Midbrain (tissue), 1 donor: Measurements from ENCODE around the gene RFNG.
"Not testable (repeated sequence)": the region's sequence is repeated elsewhere in the genome, so short reads cannot be mapped to it uniquely, and the experiment has no call there.

Experiments used
- DNase-seq: peaks from one replicate; lab custom pipeline; 2025; lab: John Stamatoyannopoulos, UW

Gene RFNG

DNA sequence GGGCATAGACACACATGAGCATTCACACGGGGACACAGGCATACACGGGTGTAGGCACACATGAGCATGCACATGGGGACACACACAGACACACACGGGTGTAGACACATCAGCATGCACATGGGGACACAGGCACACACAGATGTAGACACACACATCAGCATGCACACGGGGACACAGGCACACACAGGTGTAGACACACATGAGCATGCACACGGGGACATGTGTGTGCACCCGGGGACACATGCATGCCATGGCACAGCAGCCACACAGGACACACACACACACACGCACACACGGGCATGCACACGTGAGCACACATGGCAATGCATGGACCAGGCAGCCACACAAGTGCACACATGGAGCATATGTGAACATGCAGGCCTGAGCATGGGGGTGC, 9.0 kb downstream of the RFNG start:
- no peak for DNase-seq

DNA sequence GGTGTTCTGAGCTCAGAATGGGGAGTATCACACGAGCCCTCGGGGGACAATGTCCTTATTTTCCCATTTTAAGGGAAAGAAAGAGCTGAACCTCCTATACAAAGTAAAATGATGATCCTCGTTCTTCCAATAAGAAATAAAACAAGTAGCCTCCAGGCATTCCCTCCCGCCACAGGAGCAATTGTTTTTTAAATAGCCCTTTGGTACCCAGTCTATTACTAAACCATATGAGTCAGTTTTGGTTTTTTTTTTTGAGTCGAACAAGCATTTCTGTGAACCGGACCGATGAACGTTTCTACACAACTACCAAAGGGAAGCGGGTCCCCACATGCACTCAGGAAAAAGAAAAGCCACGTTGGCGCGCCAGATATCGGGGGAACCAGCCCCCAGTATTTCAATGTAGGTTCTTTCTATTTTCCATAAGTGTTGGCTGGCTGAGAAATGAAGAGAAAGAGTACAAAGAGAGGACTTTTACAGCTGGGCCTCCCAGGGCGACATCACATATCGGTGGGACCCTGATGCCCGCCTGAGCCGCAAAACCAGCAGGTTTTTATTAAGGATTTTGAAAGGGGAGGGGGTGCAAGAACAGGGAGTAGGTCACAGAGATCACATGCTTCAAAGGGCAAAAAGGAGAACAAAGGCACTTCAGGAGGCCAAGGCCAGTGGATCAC, 10.3 kb downstream of the RFNG start:
- no peak for DNase-seq

DNA sequence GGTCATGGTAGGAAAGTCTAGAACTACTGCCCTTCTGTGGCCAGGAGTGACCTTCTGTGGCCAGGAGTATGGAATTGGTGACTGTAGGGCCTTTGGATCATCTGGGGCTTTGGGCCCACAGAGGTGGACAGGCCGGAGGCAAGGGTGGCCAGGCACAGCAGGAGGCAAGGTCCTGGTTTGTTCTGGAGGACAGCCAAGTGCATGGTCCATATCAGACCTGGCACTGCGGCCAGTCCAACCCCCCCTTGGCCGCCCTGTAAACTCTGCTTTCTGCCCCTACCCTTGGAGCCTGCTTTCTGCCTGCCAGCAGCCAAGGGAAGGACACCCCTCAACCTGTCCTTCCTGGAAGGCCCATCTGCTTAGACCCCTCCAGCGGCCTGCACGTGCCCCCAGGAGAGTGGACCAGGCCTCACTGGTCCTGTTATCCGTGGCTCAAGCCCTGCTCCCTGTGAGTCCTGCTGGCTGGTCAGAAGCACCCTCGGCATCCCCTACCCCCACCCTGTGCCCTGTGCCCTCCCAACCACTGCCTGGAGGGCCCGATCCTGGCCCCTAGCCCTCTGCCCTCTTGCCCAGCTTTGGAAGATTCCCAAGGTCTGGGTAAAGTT, 11.8 kb downstream of the RFNG start:
- no peak for DNase-seq

DNA sequence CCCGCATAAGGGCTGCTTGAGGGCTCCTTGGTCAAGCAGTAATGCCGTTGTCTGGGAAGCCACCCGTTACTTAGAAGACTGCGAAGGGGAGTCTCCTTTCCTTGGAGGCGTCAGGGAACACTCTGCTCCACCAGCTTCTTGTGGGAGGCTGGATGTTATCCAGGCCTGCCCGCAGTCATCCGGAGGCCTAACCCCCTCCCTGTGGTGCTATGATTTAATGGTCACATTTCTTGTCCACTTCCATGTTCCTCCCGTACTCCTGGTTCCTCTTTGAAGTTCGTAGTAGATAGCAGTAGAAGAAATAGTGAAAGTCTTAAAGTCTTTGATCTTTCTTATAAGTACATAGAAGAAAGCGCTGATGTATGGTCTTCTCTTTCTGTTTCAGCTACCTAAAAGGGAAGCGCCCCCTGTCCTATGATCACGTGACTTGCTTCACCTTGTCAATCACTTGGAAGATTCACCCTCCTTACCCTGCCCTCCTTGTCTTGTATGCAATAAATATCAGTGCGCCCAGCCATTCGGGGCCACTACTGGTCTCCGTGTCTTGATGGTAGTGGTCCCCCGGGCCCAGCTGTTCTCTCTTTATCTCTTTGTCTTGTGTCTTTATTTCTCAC, 12.7 kb downstream of the RFNG start:
- not testable (repeated sequence) for DNase-seq

DNA sequence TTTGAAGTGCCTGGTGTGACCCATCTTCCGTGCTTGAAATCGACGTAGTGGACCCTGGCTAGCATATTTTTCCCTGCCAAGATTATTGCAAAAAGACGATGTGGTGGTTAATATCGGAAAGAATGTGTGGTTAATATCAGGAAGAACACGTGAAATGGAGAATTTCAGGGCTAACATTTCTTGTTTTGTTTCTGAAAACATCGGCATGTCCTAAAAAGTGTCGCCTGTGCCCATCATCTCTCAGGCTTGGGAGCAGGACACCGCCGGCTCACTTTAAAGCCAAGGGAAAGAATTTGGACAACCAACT, 13.8 kb downstream of the RFNG start:
- DNase-seq = no peak

DNA sequence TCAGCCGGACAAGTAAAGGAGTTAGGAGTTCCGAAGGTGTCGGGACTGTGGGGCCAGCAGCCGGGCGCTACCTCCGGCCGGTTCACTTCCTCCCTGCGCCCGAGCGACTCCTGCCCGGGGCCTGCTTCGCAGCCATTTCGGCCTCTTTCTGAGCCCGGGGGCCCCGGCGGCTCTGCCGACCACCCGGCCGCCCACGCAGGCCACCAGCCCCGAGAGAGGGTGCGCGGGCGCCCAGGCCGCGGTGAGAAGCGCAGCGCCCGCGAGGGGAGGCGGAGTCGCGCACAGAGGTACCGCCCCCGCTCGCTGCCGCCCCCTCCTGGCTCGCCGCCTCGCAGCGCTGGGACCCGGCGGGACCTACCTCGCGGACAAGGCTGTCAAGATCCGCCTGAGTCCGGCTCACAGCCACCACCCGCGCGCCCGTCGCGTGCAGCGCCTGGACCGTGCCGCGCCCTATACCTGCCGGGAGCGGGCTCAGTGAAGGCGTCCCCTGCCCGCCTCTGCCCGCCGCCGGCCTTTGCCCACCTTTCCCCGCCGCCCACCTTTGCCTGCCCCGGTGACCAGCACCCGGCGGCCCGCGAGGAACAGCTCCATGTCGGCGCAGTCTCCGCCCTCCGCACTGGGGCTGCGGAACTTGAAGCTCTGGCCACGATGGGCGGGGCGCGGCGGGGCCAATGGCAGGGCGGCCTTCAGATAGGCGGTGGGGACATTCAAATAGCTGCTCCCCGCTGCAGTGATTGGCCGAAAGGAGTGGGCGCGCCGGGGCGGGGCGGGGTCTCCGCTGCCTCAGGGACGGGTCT, 14.3 kb downstream of the RFNG start, which contains the start of gene DCXR:
DCXR (minus strand) TSS at position 606 of the 797 bp plus-strand sequence; CDS start at position 591, 15 bp downstream.
- peak; percentile 96 for DNase-seq

DNA sequence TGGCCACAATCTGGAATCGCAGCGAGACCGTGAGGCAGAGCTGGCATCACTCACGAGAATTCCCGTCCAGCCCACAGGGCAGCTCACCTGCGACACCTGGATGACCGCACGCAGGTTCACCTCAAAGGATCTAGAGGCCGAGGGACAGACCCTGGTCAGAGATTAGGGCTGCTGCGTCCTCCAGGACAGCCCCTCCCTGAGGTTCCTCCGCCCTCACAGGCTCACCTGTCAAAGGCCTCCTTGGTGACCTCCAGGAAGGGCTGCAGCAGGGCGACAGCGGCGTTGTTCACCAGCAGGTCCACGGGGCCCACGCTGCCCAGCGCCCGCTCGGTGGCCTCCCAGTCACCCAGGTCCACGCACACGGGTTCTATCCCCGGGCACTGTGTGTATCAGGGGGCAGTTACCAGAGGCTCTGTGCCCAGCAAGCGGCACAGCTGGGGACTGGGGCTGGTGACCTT, 14.9 kb downstream of the RFNG start:
- DNase-seq = no peak

DNA sequence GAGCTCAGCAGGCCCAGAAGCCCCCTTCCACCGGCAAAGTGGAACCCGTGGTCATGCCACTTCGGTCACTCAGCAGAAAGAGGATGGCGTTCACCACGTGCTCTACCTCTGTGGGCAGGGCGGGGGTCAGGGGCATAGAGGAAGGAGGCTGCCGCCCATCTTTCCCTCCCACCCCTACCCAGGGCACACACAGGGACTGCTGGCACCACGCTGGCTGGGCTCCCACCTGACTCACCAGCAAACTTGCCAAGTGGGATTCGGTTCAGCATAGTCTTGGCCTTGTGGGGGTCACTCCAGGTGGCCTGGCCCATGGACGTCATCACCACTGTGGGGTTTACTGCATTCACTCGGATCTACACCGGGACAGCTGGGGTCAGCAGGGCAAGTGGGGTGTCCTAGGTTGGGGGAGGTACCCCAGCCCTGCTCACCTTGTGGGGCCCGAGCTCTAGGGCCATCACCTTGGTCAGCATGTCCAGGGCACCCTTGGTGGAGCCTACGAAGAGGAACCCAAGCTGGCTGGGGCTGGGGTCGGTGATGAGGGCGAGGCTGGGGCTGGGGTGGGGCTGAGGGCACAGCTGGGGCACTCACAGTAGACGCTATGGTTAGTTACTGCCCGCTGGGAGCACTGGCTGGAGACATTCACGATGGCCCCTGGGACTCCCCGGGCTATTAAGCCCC, 15.5 kb downstream of the RFNG start:
- no peak for DNase-seq

DNA sequence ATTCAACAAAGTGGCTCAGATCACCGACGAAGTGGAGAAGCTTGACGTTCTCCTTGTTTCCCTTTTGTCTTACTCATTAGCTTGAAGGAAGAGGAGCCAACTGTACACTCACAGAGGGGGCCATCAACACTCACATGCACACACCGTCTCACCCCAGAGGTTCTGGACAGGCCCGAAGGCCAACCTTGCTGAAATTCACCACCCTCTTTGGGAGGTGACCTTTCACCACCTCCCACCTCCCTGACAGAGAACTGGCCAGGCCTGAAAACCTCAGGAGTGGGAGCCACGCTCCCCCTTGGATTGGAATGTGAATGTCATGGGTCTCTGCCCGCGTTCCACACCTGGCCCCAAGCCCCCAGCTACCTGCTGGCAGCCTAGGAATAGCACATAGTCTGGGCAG, 16.1 kb downstream of the RFNG start:
- no peak for DNase-seq

DNA sequence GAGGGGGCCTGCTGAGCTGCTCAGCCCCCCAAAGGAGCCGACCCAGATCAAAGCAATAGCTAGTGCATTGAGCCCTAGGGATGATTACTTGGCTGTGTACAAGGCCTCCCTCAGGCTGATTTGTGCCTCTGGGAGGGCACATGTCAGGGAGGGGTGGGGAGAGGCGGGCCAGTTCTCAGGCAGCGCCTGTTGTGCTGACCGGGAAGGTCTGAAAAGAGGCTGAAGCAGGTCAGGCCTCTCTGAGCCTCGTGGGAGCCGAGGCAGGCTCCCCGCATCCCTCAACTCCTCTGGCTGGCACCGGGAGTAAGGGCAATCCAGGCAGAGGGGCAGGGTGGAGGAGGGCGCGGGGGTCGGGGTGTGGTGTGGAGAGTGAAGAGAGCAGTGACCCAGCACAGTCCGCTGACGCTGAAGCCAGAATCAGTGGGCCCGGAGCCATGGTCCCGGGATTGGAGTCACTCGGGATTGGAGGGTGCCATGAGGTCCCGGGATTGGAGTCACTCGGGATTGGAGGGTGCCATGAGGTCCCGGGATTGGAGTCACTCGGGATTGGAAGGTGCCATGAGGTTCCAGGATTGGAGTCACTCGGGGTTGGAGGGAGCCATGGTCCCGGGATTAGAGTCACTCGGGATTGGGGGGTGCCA, 17.1 kb downstream of the RFNG start:
- DNase-seq = no peak

DNA sequence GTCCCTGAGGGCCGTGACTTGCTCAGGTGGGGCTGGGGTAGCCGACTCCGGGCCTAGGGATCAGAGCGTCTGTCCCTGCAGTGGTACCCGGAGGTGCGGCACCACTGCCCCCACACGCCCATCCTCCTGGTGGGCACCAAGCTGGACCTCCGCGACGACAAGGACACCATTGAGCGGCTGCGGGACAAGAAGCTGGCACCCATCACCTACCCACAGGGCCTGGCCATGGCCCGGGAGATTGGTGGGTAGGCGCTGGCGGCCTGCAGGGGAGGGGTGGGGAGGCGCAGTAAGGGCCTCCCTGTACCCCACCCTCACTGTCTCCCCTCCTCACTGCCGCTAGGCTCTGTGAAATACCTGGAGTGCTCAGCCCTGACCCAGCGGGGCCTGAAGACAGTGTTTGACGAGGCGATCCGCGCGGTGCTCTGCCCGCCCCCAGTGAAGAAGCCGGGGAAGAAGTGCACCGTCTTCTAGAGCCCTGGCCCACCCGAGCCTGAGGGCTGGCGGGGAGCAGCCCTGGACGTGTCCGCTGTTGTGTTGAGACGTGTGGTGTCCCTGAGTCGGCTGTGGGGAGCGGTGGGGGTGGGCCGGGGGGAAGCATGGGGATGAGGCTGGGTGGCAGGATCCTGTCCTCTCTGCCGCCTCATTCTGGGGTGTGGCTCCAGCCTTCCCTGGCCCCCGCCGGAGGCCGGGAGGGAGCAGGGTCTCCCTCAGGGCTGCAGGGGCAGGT, 18.1 kb downstream of the RFNG start:
- DNase-seq = no peak

DNA sequence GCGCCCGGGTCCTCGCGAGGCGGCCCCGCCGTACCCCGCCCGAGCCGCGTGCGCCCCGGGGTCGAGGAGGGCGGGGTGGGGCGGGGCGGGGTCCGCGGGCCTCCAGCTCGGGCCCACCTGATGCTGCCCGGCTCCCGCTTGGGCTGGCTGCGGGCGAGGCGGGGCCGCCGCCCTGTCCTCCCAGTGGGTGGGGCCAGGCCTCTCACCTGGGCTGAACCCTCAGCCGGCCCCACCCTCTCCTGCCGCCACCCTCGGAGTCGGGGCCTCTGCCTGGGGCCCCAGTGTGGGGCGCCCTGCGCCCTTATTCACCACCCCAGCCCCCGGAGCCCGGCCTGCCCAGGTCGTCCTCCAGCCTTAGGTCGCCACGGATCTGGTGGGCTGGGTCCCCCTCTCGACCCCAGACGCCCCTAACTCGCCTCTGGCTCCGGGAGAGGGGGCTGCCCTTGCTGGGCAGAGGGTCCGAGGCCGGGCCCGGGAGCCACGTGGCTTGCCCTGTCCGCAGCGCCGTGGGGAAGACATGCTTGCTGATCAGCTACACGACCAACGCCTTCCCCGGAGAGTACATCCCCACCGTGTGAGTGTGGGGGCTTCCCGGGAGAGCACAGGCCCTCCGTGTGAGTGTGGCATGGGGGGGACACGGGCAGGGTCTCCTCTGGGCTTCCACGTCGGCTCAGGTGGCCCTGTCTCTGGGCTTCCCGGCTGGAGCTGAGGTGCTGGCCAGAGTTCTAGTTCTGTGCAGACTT, 19.6 kb downstream of the RFNG start:
- no peak for DNase-seq

DNA sequence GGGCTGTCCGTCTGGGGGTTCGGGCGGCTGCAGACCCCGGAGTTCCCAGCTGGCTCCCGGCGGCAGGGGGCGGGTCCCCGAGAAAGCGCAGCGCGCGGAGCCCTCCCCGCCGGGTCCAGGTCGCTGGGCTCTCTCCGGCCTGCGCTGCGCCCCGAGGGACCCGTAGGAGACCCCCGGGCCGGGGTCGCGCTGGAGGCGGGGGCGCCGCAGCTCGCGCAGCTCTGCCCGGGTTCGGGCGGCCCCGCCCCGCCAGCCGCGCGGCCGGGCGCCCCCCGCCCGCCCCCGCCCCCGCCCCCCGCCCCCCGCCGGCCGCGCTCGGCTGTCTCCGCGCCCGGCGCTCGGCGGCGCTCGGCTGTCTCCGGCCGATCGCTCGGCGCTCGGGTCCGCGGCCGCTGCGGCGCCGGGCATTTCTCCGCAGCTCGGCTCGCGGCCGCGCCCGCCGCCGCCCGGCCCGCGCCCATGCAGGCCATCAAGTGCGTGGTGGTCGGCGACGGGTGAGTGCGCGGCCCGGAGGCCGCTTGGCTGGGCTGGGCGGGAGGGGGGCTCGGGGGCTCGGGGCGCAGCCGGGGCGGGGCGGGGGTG, 20.2 kb downstream of the RFNG start, which contains the start of gene RAC3:
RAC3 (plus strand) TSS at position 376 of the 582 bp plus-strand sequence; CDS start at position 460, 84 bp downstream.
- no peak for DNase-seq

DNA sequence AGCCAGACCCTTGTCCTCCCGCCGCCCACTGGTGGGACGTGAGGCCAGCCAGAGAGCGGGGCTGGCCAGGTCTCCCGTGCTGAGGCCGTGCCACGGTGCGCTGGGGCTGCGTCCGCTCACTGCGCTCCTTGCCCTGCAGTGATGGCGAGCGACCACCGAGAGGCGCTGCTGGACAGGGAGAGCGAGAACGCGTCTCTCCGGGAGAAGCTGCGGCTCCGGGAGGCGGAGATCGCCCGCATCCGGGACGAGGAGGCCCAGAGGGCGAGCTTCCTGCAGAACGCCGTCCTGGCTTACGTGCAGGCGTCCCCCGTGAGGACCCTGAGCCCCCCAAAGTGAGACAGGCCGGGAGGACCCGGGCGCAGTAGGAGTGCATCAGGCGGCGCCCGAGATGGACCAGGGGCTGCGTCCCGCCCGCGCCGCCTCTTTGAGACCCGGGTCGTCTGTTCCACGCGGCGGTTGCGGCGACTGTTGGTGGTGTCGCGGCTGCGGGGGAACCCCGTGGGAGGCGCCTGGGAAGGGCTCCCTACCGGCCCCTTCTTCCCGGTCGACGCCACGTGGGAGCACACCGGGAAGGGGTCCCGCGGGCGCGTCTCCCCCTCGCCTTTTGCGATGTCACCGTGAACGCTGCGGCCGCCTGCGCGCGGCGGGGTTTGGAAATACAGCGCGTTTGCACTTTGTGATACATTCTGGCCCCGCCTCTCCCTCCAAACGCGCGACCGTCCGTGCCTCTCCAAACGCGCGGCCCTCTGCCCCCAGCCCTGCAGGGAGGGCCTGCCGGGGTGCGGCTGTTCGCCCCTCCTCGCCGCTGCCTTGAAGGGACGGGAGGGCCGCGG, 20.9 kb downstream of the RFNG start:
- DNase-seq = peak; percentile 72

DNA sequence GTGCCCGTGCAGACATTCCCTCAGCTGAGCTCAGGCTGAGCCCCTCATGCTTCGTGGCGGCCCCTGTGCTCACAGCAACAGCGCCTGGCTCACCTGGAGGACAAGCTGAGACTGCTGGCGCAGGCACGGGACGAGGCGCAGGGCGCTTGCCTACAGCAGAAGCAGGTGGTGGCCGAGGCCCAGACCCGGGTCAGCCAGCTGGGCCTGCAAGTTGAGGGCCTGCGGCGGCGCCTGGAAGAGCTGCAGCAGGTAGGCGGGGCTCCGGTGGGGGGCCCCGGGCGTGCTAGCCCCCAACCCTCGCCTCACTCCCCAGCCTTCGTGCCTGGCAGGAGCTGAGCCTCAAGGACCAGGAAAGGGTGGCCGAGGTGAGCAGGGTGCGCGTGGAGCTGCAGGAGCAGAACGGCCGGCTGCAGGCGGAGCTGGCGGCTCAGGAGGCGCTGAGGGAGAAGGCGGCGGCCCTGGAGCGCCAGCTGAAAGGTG, 21.6 kb downstream of the RFNG start:
- no peak for DNase-seq

DNA sequence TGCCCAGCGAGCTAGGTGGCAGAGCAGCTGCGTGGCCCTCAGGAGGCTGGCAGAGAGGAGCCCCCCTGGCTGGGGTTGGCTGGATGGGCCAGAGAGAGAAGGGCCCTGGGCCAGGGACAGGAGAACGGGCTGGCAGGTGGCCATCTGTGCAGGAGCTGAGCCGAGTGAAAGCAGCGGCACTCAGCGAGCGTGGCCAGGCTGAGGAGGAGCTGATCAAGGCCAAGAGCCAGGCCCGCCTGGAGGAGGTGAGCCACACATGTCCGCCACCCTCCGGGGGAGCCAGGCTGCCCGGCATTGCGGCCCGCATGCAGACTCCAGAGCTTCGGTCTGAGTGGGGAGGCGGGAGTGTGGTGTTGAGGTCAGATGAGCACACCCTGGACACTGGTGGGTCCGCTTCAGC, 22.2 kb downstream of the RFNG start:
- DNase-seq = no peak

DNA sequence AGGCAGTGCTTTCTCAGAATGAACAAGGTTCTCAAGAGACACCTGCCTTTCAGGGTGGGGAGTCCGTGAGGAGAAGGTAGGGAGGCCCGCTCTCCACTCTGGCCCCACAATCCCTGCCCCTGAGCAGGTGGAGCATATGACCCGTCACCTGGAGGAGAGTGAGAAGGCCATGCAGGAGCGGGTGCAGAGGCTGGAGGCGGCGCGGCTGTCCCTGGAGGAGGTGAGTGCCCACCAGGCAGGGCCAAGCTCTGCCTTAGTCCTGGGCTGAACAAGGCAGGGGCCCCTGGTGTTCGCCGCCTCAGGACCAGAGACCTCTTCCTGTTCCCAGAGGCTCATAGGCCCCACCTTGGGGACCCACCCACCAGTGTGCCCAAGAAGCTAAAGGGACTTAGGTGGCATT, 22.6 kb downstream of the RFNG start:
- DNase-seq = no peak

DNA sequence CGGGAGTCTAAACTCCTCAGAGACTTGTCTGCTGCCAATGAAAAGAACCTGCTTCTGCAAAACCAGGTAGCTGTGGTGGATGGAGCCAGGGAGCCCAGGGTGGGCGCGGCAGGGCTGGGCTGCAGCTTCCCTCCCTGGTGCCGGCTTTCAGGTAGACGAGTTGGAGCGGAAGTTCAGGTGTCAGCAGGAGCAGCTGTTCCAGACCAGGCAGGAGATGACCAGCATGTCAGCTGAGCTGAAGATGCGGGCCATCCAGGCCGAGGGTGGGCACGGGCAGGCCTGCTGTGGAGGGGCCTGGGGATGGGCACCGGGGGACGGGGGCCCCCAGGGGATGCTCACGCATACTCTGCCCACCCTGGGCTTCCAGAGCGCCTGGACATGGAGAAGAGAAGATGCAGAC, 23.4 kb downstream of the RFNG start:
- no peak for DNase-seq
